ENCODE measurements around the gene CENPM.

CENPM gene, protein sequence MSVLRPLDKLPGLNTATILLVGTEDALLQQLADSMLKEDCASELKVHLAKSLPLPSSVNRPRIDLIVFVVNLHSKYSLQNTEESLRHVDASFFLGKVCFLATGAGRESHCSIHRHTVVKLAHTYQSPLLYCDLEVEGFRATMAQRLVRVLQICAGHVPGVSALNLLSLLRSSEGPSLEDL

DNA sequence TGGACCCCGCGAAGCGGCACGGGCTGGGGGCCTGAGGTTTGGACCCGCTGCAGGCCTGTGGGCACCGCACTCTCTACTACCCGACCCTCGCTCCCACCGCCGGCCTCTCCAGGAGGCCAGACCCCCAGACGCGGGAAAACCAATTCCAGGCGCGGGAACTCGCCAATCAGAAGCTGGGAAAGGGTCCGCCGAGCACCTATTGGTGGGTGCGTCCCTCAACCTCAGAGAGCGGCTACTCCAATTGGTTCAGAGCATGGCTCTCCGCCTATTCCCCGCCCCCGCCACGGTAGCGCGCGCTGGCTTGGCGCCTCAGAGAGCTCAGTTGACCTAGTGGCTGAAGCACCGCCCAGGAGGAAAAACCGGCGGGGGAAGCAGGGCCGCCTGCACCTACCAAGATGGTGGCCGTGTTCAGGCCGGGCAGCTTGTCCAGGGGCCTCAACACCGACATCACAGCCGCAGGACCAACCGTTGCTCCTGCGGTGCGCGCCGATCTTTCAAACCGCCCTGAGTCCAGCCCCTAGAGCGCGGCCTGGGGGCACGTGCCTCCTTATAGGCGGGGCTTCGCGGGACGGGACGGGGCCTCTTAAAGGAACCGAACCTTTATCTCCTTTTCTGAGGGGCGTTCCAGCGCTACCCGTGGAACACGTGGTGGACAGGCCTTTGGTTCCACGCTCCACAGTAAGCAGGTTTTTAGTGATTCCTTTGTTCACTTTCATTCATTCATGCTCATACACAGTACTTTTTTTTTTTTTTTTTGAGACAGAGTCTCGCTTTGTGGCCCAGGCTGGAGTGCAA is at the start of gene CENPM:
CENPM (minus strand) TSS at position 524 of the 795 bp plus-strand sequence; CDS start at position 448, 76 bp downstream.
- in situ Hi-C loops (cut with MboI; ENCODE audit: low sequenced_read_pairs), result loop anchor here (10.0 kb wide), 3 partner anchors 122 to 282 kb away; partner anchors contain the start of gene MEI1

DNA sequence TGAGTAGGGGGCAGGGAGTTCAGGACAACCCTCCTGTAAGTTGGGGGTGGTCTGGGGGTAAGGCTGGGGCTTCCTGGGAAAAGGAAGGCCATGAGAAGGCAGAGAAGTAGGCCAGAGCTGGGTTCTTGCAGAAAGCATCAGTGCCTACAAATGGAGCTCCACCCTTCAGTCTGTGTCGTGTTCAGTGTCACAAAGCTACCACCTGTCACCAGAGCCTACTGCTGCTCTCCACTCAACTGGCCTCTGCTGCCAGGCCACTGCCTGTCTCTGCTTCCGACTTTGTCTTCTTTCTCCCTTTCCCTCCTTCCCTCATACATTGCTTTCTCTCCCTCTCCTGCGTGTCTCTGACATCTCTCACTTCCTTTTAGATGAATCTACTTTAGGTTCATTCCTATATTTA is 48.3 kb upstream of the CENPM start:
- in situ Hi-C loops (cut with MboI; ENCODE audit: low sequenced_read_pairs), result no loop called here

DNA sequence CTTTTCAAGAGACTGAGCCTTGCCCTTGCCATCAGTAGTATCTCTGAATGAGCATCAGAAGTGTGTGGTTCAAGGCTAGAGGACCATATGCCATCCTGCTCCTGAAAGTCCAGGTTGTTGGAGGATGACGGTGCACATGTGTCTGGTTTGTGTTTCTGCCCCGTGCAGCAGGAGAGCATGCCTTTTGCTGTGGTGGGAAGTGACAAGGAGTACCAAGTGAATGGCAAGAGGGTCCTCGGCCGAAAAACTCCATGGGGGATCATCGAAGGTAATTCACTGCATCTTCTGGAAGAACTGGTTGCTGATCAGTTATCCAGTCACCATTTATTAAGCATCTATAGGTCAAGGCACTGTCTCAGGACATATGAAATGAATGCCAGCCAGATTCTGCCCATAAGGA is 45.5 kb upstream of the CENPM start:
- in situ Hi-C loops (cut with MboI; ENCODE audit: low sequenced_read_pairs), result no loop called here

DNA sequence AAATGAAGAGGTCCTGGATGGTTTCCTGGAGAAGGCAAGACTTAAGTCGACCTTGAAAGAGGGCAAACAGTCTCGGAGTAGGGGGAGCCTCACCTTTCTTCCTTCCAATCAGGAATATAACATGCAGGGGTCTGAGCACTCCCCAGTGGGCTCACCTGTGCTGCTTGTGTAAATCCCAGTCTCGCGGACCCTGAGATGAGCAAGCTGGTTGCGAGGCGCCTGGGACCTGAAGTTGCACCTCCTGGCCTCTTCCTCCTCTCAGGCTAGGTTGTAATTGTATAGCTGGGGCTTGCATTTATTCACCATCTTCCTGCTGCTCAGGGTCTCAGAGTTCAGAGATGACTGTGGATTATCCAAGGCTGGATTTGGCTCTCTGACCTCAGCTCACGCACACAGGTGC is 44.2 kb upstream of the CENPM start:
- in situ Hi-C loops (cut with MboI; ENCODE audit: low sequenced_read_pairs), result no loop called here

DNA sequence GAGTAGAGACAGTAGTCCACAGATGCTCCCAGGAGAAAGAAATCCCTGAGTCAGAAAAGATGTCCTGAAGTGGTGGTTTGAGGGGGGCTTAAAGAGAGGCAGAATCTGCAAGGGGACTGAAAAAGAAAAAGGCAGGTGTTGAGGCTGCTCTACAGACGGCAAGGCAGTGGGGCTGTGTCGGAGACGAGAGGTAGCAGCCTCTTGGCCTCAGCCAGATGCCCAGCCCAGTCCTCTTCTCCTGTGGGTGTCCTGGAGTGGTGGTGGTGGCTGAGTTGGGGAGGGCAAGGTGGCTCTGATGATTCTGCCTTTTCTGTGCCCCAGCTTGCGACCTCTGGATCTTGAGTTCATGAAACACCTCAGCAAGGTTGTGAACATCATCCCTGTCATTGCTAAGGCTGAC is 42.3 kb upstream of the CENPM start:
- in situ Hi-C loops (cut with MboI; ENCODE audit: low sequenced_read_pairs), result no loop called here

DNA sequence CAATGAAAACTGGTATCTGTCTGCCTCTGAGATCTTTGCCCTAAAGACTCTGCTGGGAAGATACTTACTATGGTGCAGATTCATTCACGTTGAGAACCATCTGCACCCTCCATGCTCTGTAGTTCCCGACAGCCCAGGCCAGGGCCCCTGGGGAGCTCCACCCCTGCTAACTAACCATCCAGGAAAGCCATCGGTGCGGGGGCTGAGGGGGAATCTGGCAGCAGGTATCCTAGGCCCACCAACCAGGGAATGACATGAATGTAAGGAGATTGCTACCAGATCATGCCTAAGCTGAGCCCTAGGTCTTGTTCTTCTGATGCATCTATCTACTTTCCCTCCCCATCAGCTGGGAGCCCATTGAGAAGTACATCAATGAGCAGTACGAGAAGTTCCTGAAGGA is 40.3 kb upstream of the CENPM start:
- in situ Hi-C loops (cut with MboI; ENCODE audit: low sequenced_read_pairs), result no loop called here

DNA sequence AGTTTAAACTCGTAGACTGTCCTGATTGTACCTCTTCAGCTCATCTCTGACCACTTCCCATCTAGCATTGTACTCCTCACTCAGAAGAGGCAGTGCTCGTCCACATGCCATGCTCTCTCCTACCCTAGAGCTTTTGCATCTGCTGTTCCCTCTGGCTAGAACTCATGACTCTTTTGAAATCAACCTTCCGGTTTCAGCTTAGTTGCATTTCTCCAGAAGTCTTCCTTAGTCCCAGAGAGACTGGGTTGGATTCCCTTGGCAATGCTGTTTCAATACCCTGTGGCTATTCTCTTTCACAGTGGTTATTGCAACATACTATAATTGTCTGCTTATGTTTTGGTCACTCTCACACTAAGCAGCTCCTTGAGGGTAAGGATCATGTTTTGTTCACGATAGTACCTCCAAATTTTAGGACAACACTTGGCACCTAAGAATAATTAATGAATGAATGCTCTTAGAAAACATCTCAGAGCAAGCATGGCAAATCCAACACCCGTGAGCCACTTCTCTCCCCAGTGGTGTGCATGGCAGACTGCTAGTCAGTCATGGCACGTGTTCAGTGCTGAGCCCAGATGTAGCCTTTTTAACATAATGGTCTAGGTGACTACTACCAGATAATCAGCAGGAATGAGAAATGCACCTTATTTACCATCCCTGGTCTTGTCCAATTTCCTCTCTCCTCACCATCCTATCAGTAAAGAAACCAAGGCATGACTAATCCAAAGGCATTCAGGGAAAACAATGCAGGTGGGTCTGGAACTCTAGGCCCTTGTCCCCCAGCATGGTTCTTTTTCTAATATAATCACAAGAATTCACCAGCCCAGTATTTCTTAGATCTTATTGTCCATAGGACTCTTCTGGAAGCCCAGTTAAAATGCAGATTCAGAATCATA is 36.8 kb upstream of the CENPM start:
- in situ Hi-C loops (cut with MboI; ENCODE audit: low sequenced_read_pairs), result no loop called here

DNA sequence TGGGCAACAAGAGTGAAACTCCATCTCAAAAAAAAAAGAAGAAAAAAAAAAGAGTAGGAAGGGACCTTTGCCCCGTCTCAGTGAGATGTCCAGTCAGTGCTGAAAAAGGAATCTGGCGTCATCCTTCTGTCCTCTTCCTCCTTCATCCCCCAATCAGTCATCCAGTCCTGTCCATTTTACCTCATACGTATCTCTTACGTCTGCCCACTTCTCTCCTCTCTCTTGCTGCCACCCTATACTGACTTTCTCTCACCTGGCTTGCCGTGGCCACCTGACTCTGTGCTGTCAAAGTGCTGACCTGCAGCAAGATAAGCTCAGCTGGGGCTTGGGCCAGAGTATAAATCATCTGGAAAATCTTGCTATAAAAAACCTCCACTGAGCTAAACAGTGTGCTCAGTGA is 35.9 kb upstream of the CENPM start:
- in situ Hi-C loops (cut with MboI; ENCODE audit: low sequenced_read_pairs), result no loop called here

DNA sequence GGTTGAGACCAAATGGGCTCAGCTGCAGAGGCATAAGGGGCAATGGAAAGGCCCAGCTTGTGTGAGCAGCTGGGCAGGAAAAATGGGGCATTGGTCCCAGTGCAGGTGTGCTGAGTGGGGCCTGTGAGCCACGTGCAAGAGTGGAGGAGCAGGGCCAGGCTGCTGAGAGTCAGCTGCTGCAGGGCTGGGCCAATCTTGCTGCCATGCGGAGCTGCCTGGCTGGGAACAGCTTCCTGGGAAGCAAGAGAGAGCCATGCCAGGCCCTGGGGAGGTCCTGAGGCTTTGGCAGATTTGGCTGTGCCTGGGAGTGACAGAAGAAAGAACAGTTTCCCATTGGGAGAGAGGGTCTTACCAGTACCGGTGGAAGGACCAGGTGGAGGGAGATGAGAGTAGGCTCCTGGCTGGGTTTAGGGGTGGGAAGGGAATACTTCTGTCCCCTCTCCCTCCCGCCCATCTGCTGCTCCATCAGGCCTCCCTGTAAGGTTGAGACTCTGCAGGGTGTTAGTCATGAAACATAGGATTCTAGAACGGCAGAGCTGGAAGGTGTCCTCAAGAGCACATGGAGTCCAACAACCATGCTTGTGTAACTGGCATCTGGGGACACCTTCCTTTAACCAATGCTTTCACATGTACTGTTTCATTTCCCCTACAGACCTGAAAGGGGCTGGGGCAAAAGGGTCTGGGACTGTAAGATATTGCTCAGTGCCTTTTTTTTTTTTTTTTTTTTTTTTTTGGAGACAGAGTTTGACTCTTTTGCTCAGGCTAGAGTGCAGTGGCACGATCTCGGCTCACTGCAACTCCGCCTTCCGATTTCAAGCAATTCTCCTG is 32.7 kb upstream of the CENPM start:
- in situ Hi-C loops (cut with MboI; ENCODE audit: low sequenced_read_pairs), result no loop called here

DNA sequence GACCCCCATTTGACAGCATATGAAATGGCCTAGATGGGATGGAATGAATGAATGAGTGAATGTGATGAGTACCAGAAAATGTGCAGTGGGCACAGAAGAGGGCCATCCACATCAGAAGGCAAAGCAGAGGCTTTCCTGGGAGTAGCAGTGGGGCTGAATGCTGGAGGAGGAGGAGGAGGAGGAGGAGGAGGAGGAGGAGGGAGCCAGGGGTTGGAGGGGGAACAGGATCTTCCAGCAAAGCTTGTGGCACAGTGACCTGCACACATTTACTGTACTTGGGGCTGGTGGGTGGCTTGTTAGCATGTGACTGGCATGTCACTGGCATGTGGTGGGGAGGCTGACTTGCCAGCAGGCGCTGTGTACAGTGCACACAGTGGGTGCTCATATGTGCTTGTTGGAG is 31.8 kb upstream of the CENPM start:
- in situ Hi-C loops (cut with MboI; ENCODE audit: low sequenced_read_pairs), result no loop called here

DNA sequence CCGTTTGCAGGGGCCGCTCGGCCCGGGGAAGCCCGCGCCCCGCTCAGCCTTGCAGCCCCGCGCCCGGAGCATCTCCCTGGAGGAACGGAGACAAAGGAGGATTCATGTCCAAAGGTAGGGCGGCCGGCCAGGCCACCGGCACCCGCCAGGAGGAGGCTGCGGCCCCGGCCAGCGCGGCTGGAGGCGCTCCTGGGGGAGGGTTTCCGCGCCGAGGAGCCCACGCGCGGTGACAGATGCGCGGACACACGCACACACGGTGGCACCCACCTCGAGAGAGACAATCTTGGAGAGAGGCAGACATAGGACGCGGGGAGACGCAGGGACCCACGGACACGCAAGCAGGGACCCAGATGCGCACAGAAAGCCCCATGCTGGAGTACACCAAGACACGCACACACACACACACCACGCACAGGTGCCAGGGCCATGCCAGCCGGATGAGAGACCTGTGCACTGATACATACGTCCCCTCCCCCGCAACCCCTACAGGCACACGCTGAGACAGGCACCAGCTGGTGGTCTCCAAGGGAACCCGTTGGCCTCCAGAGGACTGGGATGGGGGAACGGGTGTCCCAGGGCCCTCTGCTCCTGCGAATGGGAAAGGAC is 30.1 kb upstream of the CENPM start:
- in situ Hi-C loops (cut with MboI; ENCODE audit: low sequenced_read_pairs), result no loop called here

DNA sequence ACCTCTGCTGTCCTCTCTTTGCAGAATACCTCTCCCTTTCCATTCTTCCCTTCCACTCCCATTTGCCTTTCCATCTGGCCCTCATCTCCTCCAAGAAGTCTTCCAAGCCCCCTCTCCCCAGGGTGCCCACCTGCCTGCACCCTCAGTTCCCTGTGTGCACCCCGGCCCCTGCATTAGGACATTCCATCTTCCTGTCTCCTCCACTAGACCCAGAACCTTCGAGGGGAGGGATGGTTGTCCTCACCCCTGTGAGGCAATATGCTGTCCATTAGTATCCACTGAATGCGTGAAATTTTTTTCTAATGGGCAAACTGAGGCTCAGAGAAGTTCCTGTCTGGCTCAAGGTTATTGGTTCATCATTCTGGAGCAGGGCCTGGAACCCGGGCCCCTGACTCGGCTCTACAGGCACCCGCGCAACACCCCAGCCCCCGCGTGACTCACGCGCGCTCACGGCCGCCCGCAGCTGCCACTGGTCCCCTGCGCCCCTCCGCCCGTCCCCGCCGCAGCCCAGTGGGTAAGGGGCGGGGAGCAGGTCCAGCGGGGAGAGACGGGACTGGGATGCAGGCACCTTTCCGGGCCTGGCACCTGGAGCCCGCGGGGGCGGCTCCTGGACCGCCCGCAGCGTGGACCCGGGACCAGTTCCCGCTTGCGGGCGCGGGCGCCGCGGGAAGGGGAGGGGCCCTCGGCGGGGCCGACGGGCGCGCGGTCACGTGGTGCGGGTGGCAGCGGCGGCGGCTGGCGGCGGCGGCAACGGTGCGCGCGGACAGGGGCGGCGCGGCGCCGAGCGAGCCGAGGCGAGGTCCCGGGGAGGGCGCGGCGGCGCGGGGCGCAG is 29.3 kb upstream of the CENPM start:
- in situ Hi-C loops (cut with MboI; ENCODE audit: low sequenced_read_pairs), result no loop called here

DNA sequence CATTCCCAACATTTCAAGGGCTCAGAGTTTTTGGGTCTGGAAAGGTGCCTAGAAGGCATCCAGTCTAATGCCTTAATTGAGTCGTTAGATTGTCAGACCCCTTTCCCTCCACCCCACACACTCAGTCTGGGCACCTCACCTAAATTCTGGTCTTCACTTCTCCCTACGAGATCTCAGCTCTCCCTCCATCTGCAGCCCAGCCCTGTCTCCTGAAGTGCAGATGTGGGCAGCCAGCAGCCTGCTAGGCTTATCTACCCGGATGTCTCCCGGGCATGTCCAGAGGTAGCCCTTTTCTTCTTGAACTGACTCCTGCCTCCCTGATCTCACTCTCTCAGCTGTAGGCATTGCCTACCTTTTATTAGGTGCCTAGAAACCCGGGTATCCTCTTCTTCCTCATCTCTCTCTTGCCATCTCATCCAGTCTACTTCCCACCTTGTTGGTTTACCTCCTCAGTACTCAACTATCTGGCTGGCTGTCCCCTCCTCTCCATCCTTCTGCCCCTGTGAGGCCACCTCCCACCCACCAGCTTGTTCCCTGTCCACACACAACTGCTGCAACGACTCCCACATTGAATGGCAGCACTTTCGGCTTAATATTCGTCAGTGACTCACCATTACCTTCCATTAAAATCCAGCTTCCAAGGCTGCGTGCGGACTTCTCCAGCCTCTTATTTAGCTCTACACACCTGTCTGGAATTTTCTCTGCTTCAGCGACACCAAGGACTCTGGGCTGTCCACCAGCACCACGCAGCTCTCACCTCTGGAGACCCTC is 28.5 kb upstream of the CENPM start:
- in situ Hi-C loops (cut with MboI; ENCODE audit: low sequenced_read_pairs), result no loop called here

DNA sequence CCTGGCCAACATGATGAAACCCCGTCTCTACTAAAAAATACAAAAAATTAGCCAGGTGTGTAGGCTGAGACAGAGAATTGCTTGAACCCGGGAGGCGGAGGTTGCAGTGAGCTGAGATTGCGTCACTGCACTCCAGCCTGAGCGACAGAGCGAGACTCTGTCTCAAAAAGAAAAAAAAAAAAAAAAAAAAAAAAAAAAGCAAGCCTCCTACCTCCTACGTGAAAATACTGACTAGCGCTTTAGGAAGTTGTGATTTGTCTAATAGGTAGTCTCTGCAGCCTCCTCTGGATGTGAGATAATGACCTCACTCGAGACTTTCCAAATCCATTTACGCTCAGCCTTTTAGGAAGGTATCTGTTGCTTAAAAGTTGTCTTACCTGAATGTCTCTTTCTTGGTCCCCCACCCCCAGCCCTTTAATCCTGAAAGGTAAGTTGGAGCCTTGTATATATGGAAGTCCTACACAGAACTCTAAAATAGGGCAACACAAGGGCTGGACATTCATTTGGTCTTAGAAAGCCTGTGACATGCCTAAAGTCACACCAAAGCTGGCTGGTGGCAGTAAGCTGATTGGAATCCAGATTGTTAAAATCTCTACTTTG is 27.8 kb upstream of the CENPM start:
- in situ Hi-C loops (cut with MboI; ENCODE audit: low sequenced_read_pairs), result loop anchor here (25.0 kb wide), 1 partner anchor 463 kb away; the partner anchor contains the start of gene NFAM1

DNA sequence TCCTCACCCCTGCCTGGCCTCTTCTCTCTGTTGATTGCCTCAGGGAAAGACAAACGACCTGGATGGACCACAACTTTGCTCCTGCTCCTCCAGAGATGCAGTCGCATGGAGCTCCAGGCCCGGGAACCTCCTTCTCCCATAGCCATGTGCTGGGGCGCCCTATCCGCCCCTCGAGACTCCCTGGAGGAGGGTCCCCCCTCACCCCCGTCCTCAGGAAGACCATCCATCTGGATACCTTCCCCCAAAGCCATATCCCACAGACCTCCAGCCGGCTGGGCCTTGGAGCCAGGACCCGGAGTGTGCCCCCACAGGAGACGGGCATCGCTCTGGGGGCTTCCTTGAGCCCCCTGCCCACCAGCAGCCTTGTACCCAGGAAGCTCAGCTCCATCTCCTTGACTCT is 24.5 kb upstream of the CENPM start:
- in situ Hi-C loops (cut with MboI; ENCODE audit: low sequenced_read_pairs), result loop anchor here (25.0 kb wide), 1 partner anchor 466 kb away; the partner anchor contains the start of gene NFAM1

DNA sequence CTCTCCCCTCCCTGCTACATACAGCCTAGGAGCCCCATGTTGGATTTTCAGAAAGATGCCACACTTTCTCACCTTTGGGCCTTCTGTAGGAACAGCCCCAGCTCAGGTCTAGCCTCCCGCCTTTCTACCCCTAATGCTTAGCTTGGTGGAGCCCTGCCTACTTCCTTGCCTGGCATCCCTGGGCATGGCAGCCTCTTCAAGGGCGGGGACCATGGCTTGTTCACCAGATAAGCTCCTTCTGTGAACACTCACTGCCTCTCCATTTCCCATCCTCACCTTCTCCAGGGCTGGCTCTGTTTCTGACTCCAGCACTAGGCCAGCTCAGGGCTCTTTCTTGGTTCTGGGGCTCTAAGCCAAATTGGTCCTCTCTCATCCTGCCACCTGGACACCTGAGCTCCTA is 23.6 kb upstream of the CENPM start:
- in situ Hi-C loops (cut with MboI; ENCODE audit: low sequenced_read_pairs), result loop anchor here (25.0 kb wide), 1 partner anchor 467 kb away; the partner anchor contains the start of gene NFAM1

DNA sequence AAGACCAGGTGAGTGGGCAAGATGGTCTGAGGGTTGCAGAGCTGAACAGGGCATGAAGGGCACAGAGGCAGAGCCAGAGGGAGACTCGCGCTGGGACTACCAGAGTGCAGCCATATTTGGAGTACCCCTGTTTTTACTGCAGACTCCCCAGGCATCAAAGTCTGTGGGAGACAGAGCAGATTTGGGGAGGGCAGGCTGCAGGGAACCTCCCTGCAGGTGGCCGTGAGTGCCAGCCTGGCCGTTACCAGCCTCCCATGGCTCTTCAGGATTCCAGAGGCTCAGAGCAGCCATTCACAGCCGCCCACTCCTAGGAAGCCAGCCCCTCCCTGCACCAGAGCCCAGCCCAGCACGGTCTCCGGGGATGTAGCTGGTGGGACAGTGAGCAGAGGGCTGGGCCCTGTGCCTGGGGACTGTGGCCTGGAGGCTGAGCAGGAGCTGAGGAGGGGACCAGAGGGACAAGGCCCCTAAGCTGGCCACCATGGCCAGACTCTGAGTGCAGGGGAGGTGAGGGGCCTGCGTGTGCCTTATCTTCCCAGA is 22.2 kb upstream of the CENPM start, which contains the start of gene SEPTIN3:
SEPTIN3 (plus strand) TSS at position 334 of the 537 bp plus-strand sequence. CDS start 2,050 bp downstream, outside the sequence.
- in situ Hi-C loops (cut with MboI; ENCODE audit: low sequenced_read_pairs), result loop anchor here (25.0 kb wide), 1 partner anchor 468 kb away; the partner anchor contains the start of gene NFAM1

Data from HL-60/S4 (cell line).